T follicular helper cell (primary cell): ENCODE data around the gene CRYAB.
"Not testable (repeated sequence)": the region's sequence is repeated elsewhere in the genome, so short reads cannot be mapped to it uniquely, and the experiment has no call there.

ENCODE experiments used
- DNase-seq: peaks from one replicate; pipeline ENCODE4 v3.0.0-alpha.2; 2020; ENCODE audit warnings: low read depth

CRYAB gene

DNA sequence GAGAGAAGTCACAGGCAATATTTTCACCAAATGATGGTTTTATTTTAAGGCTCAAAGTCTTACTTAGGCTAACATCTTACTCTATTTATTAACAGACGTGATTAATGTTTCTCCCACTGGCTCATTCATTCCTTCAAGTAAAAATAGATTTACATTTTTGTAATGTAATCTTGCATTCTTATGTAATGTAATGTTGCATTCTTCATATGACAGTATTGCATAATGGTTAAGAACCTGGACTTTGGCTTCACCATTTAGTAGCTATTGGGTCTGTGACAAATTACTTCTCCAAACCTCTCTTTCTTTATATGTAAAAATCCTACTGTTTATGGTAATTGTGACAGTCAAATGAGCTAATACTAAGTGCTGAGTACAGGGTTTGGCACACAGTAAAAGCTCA, 22.3 kb upstream of the CRYAB start:
- no peak for DNase-seq

DNA sequence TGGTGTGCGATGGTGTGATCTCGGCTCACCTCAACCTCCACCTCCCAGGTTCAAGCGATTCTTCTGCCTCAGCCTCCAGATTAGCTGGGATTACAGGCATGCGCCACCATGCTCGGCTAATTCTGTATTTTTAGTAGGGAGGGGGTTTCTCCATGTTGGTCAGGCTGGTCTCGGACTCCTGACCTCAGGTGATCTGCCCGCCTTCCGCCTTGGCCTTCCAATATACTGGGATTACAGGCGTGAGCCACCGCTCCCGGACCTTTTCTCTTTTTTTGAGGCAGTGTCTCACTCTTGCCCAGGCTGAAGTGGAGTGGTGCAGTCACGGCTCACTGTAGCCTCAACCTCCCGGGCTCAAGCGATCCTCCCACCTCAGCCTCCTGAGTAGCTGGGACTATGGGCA, 21.6 kb upstream of the CRYAB start:
- not testable (repeated sequence) for DNase-seq

DNA sequence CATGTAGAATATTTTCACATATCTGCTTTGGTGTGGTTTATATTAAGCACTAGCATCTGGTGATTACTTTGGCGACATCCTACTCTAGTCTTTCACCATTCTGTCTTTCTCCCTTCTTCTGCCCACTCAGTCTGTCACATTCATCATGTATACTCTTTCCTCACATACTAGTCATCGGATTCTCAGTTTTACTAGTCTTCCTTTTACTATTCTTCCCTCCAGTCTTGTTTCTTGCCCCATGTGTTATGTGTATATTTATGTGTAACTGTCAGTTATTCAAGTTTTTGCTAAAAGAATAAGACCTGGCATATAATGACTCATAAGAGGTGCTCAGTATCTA, 21.0 kb upstream of the CRYAB start:
- no peak for DNase-seq

DNA sequence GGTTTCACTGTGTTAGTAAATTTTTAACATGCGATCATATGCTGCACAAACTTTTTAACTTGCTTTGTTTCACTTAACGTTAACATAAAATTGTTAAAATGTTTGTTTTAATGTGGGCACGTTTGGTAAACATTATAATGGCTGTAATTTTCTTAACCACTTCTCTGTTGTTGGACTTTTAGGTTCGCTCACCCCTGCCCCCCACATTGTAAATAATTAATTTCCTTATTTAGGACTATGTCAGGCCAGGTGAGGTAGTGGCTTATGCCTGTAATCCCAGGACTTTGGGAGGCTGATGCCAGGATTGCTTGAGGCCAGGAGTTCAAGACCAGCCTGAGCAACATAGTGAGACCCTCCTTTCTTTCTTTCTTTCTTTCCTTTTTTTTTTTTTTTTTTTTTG, 18.9 kb upstream of the CRYAB start:
- no peak for DNase-seq

DNA sequence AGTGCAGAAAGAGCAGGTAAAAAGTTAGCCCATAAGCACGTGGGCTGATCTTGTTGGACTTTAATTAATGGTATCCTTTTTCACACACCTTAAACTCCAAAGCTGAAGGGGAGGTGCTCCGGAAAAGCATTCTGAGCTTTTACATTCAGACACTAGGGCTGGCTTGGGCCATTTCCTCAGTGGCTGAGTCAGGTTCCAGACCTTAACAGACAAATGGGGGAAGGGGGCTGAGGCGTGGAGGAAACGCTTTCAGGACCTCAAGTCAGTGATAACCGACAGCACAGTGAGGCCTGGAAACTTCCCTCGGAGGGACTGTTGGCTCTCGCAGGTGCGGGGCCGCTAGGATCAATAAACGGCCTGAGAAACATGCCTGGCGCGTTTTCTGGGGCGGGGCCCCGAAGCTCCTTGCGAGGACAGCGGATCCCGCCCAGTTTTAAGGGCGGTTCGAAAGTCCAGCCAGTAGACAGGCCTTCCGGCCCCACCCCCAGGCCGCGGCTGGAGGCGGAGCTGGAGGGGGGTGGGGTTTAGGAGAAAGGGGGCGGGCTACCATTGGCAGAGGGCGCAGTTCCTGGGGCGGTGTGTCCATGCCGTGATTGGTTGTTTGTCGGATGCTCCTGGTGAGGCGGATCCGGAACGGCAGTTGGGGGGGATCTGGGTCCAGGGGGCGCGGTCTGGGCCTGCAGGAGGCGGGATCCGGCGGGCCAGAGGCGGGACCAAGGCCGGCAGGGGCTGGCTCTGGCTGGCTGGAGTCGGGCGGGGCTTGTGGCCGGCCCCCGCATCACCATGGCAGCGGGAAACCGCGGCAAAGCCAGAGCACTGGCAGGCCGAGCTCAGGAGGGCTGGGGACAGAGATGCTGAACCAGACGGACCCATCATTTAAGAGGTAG, 15.2 kb upstream of the CRYAB start:
- peak; percentile 91 for DNase-seq

DNA sequence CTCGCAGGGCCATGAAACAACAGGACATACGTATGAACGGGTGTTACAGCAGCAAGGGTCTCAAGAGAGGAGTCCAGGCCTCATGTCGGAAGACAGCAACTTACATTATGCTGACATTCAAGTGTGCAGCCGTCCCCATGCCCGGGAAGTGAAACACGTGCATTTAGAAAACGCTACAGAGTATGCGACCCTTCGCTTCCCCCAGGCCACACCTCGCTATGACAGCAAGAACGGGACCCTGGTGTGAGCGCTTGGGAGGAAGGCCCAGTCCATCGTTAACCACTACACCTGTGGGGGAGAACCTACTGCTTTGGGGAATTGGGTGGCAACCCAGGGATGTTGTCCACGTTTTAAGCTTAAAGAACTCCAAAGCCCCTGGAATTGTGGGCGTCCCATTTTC, 14.4 kb upstream of the CRYAB start:
- no peak for DNase-seq

DNA sequence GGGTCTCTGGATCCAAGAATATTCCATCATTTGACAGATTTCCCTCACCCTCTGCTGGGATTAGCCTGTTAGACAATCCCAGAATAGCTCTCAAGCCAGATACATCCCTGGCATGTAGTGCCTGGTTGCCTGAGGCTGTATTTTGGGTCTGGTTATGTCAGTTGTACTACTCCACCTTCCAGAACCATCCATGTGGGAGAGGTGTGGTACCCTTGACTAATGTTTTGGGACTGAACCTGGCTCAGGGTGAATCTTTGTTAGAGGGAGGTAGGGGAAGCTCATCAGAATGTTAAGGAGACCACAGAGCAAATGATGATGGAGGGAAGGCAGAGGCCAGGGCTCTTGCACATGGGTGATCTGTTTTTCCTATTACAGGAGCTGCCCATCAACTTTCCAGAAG, 12.4 kb upstream of the CRYAB start:
- DNase-seq: no peak

DNA sequence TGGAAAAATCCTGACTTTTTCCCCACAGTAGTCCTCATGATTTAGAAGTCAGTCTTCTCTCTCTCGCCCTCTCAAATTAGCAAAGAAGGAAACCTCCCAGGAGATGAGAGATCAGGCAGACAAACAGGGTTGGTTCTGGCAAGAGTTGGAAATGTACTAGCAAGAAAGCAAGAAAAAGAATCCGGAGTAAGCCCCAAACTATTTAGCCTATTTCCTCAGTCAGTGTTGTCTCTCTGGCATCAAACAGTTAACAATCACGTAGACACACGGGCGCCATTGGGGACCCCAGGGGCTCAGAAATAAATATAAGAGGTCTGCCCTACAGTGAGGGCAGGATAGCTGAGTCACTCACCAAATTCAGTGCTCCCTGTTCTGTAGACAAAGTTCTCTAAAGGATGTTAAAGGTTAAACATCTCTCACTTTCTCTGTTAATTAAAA, 11.8 kb upstream of the CRYAB start:
- DNase-seq: no peak

DNA sequence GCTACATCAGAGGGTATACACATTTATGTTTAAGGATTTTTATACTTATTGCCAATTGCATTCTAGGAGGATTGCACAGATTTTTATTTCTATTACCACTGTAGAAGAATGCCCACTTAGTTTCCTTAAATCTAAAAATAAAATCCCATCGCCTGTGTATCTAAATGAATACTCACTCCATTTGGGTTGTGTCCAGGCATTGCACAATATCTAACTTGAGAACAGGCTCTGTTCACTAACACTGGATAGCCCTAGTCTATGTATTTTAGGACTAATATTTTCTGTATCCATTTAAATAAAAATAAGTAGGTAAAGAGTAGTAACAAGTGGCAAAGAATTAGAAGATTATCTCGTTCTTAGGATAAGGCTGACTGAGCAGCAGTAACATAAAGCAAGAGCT, 11.2 kb upstream of the CRYAB start:
- DNase-seq: no peak

DNA sequence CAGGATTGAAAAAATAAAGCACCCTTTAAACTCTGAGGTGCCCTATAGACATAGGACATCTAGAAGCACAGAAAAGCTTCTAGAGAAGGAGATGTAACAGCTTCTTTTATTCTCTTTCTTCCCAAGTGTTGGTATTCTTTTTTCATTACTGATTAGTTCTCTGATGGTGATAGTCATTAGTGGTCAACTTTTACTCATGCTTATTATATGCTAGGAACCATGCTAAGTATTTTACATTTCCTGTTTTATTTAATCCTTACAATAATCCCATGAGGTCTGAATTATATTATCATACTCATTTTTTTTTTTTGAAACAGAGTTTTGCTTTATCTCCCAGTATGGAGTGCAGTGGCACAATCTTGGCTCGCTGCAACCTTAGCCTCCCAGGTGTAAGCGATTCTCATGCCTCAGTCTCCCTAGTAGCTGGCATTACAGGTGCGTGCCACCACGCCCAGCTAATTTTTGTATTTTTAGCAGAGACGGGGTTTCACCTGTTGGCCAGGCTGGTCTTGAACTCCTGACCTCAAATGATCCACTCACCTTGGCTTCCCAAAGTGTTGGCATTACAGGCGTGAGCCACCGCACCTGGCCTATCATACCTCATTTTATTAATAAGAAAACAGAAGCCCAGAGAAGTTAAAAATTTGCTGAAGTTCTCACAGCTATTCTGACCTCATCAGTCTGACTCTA, 10.1 kb upstream of the CRYAB start:
- no peak for DNase-seq

DNA sequence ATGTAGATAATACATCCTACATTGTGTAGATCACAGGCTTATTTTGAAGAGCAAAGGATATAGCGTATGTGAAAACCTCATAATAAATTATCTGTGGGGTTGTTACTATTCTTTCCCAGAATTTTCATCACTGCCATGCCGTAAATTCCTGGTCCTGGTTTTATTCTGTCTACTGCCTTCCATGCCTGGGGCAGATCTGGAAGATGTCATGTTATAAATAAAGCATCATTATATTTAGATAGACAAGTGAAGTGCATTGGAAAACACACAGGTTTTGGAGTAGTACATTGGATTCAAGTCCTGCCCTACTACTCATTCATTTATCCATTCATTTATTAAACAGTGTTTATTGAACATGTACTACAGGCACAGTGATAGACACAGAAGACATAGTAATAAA, 9.3 kb upstream of the CRYAB start:
- no peak for DNase-seq

DNA sequence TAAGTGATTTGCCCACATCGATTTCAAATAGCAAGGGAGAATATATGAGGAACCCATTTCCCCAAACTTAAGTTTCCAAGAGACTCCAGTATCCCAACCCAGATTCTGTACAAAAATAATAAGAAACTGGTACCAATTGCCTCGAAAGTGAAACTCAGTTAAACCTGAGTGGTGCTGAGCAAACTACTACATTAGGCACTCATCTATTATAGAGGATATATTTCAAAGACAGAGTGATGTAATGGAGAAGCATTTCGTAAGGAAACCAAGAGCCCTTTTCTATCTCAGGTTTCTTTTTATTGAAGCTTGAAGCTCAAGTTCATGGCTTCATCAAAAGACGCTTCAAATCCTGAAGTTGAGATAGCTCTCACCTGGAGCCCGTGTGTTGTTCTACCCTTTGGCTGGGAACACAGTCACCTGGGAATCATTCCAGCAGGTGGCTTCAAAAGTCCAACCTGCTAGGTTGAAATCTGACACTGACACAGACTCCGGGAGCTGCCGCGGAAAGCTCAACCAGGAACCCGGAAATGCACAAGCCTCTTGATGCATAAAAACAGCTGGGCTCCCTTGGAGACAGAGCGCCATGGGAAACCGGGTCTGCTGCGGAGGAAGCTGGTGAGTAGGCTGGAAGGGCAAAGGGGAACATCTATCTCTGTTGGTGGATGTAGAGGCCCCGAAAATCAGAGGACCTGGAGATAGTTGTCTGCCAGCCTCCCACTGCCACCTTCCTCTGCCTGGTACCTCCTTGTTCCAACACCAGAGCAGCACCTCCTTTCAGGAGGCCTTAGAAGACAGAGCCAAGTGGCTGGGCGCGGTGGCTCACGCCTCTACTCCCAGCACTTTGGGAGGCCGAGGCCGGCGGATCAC, 7.1 kb upstream of the CRYAB start, which contains the start of gene C11orf52:
Gene C11orf52, plus strand, starts transcription at position 524 of the 867 bp plus-strand sequence. Its CDS starts 60 bp downstream, at position 584.
- no peak for DNase-seq

DNA sequence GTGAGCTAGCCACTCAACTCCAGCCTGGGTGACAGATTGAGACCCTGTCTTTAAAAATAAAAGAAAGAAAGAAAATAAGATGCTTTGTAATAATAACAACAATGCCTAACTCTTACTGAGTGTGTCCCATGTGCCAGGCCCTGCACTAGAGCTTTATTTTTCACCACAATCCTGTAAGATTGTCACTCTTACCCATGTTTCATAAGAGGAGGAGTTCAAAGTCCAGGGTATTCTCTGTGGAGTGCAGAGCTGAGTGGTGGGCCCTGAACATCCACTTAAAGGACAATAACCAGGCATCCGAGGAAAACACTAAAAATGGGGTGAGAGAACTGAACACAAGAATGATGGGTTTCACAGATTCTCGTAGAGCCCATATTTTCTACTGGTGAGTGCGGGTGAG, 6.2 kb upstream of the CRYAB start:
- no peak for DNase-seq

DNA sequence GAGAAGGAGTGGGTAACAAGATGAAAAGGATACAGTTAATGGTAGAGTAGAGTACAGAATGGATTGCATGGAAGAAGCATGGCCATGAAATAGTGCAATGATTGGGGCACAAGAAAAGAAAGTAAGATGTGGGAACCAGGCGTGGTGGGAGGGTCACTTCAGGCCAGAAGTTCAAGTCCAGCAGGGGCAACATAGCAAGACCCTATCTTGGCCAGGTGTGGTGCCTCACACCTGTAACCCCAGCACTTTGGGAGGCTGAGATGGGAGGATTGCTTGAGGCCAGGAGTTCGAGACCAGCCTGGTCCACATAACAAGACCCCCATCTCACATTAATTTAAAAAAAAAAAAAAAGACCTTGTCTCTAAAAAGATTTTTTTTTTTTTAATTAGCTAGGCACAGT, 5.7 kb upstream of the CRYAB start:
- no peak for DNase-seq

DNA sequence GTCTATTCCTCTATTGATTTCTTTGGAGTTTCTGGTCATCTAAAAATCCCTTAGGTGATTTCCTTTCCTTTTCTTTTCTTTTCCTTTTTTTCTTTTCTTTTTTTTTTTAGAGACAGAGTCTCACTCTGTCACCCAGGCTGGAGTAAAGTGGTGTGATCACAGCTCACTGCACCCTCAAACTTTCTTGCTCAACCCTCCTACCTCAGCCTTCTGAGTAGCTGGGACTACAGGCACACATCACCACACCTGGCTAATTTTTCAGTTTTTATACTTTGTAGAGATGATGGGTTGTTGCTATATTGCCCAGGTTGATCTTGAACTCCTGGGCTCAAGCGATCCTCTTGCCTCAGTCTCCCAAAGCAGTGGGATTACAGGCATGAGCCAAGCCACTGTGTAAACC, 5.2 kb upstream of the CRYAB start:
- DNase-seq: no peak

DNA sequence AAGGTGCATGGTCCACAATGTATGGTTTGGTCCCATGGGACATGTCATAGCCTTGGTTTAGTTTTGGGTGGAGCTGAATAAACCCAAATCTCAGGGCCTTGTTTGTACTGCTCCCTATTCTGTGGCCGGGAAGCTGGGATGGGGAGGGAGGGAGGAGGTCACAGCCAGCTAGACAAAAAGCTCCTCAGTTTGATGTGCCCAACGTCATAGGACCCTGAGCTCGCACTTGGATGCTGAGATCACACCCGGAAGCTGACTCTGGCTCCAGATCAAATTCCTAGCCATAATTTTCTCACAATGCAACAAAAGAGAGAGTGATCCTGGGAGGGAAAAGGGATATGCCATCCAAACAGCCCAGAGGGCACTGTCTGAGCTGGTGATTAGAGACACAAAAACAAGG, 2.4 kb upstream of the CRYAB start:
- no peak for DNase-seq

DNA sequence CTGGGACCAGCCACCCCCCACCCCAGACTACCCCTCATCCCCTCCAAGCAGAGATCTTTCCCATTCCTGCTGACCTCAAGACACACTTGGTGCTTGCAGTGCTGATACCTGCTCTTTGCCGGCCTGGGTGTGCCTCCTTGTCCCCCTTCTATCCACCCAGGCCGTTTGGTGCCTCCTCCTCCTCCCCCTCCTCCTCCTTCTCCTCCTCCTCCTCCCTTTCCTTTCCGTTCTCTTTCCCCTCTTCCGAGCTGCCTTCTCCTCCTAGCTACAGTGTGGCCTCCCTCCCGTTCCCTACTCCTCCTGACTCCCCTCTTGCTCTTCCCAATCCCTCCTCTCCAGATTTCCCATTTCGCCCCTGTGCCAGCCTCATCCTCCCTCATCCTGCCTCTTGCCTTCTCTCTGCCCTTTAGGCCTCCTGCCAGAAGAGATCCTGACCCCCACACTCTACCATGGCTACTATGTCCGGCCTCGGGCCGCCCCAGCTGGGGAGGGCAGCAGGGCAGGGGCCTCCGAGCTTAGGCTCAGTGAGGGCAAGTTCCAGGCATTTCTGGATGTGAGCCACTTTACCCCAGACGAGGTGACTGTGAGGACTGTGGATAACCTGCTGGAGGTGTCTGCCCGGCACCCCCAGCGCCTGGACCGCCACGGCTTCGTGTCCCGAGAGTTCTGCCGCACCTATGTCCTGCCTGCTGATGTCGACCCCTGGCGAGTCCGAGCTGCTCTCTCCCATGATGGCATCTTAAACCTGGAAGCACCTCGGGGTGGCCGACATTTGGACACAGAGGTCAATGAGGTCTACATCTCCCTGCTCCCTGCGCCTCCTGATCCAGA, 1.7 kb upstream of the CRYAB start:
- no peak for DNase-seq

DNA sequence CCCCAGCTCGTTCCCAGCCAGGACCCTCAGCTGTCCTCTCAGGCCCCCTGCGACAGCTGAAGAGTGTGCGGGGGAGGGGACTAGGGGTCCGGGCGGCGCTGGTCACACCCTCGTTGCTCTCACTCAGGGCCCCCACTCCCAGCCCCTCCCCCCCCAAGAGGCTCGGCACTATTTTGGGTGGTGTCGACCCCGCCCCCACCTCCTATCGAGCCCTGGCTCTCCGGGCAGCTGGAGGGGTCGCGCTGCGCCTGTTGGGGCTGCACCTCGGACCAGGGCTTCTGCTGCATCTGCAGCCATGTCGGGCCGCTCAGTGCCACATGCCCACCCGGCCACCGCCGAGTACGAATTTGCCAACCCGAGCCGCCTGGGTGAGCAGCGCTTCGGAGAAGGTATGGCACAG, 965 bp upstream of the CRYAB start, which contains the start of gene HSPB2:
Gene HSPB2, plus strand, starts transcription at position 200 of the 400 bp plus-strand sequence. Its CDS starts 96 bp downstream, at position 296.
- DNase-seq: no peak

DNA sequence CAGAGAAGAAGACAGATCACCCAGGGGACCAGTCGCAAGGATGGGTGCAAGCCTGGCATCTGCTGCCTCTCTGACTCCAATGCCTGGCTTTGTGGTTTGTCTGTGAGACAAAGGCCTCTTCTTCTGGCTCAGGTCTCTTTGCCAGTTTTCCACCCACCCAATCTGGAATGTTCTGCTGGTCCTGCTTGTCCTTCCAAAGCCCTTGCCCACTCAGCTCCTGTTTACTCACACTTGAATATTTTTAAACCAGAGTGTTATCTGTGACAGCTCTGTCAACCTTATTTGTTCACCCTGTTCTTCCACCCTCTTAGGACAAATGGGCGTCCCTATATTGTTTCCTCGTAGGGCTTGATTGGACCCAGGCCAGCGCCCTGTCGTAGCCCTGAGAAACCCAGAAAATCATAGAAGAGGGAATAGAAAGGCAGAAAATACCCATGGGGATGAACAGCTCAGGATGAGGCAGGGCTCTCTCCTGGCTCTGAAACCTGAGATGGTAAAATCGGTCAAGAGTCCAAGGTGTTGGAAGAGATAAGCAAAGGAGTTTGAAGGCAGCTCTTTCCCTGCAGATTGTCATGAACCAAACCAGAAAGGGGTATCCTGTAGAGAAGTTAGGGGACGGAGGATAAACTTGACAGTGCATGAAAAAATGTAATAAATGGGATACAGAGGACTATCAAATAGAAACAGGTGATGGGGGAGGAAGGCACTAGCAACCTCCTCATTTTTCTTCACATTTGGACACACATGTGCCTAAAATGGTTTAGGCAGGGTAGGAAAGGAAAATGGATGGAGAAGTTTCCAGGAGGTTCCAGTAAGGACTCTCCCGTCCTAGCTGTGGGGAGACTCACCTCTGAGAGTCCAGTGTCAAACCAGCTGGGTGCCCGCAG, 651 bp downstream of the CRYAB start:
- no peak for DNase-seq

DNA sequence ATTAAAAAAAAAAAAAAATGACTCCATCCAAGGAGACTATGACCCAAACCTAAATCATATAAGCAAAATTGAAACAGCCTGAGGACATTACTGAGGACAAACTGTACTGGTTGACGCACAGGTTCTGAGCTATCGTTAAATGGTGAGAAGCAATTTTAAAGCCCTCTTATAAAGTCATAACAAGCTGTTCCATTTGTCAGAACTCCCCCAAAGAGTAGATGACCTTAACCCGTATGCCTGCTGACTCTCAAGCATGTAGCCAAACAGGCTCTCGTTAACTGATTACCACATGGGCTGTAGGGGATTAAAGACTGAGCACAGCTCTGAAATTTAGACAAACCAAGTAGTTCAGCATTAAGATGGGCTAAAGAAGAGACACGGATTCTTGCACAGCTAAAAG, 2.2 kb downstream of the CRYAB start:
- DNase-seq: no peak
